Measurements from ENCODE around the gene LITAF. TPM values are rescaled to one million over a fixed set of nuclear protein-coding genes. Genes with fewer than 3 reads are reported as not detected.

The LITAF gene
- total and polyA plus RNA-seq, 2 of the 4 experiments (the other 2 are of a cell fraction): 113 to 206 TPM

DNA sequence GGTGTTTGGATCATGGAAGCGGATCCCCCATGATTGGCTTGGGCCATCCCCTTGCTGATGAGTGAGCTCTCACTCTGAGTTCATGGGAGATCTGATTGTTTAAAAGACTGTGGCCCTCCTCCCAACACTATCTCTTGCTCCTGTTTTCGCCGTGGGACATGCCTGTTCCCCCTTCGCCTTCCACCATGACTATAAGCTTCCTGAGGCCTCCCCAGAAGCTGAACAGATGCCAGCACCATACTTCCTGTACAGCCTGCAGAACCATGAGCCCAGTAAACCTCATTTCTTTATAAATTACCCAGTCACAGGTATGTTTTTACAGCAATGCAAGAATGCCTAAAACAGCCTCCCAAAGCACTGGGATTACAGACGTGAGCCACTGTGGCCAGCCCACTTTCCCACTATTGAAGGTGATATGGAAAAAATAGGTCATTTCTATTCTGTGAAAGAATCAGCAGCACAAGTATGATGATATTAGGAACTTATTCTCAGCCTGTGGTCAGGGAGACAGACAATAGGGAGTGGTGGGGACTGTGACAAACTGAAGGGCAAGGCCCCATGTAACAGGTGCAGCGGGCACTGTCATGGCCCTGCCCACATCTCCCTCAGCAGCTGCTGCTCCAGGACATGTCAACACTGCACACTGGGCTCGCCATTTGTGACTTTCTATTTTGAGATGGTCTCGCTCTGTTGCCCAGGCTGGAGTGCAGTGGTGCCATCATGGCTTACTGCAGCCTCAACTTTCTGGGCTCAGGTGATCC lies 33.7 kb upstream of the LITAF start (continued):
- TF ChIP-seq CHD1 (IDR thresholded peaks at IDR 0.05; ENCODE audit: low read depth, low read length): no peak
- TF ChIP-seq MAFK (IDR thresholded peaks at IDR 0.05; ENCODE audit: low read depth, low read length): no peak
- TF ChIP-seq SMC3 (IDR thresholded peaks at IDR 0.05; ENCODE audit: low read depth, low read length): no peak
- no peak for TF ChIP-seq NFE2L2 (IDR thresholded peaks at IDR 0.05; ENCODE audit: low read depth, low read length)
- no peak for TF ChIP-seq CEBPB (IDR thresholded peaks at IDR 0.05; ENCODE audit: low read depth, low read length)

GRCh38 chr16:11619327-11619851 lies 32.7 kb upstream of the LITAF start:
- H3K36me3 ChIP-seq (ENCODE audit: control insufficient read depth, insufficient read depth, low read length): no peaks in the 10 kb centered on the region
- no peaks in the 10 kb centered on the region for H3K9me1 ChIP-seq (ENCODE audit: insufficient read depth, low read length)
- BruUV-seq (replicated peaks): no TSS peak
- H2BK20ac ChIP-seq (ENCODE audit: low read depth, low read length): no peak overlapping the region
- no peak overlapping the region for H3K56ac ChIP-seq (ENCODE audit: extremely low read depth, insufficient read depth, low read length)
- H3K9ac ChIP-seq (ENCODE audit: low read depth, low read length): no peak overlapping the region
- CTCF ChIA-PET: no interaction called here
- no peak overlapping the region for H3K4ac ChIP-seq (ENCODE audit: low read depth, low read length)
- peak overlapping the region; percentile 34; the same call in 1 of the 2 replicates for H2AK5ac ChIP-seq (ENCODE audit: low read depth, low read length)
- no peak overlapping the region for H2AFZ ChIP-seq (replicated peaks; ENCODE audit: low read length, poor library complexity)
- no peak overlapping the region for H3K4me3 ChIP-seq (ENCODE audit: insufficient read depth, low read depth, low read length)
- no peak overlapping the region for H3K14ac ChIP-seq (replicated peaks; ENCODE audit: low read depth, low read length)
- H3K18ac ChIP-seq (ENCODE audit: low read depth, low read length): 0 out of 2 replicates have a peak overlapping the region, but pooled peaks have one; percentile 11
- H4K8ac ChIP-seq (ENCODE audit: low read depth in 2 of 2, low read length in 2 of 2): no peak overlapping the region
- no peak overlapping the region for H2BK15ac ChIP-seq (ENCODE audit: low read depth, low read length)
- peak overlapping the region; percentile 48; the same call in 1 of the 2 replicates for H3K23ac ChIP-seq (ENCODE audit: low read depth, low read length)
- in situ Hi-C loops (cut with MboI; ENCODE audit: low sequenced_read_pairs): no loop called here
- TF ChIP-seq BHLHE40 (IDR thresholded peaks at IDR 0.05; ENCODE audit: low read depth, low read length) (no peak), CHD1 (IDR thresholded peaks at IDR 0.05; ENCODE audit: low read depth, low read length) (no peak), MXI1 (IDR thresholded peaks at IDR 0.05; ENCODE audit: borderline replicate concordance, low read depth, low read length) (no peak), NFE2L2 (IDR thresholded peaks at IDR 0.05; ENCODE audit: low read depth, low read length) (no peak), MAZ (IDR thresholded peaks at IDR 0.05; ENCODE audit: borderline replicate concordance, low read depth, low read length) (no peak), RAD21 (IDR thresholded peaks at IDR 0.05; ENCODE audit: low read length) (no peak), POLR2A (IDR thresholded peaks at IDR 0.05; ENCODE audit: low read depth, low read length) (no peak), CTCF (conservative IDR thresholded peaks at IDR 0.05; ENCODE audit: low read depth, low read length) (no peak), FOS (IDR thresholded peaks at IDR 0.05; ENCODE audit: low read depth, low read length) (no peak), CEBPB (IDR thresholded peaks at IDR 0.05; ENCODE audit: low read depth, low read length) (no peak), USF2 (IDR thresholded peaks at IDR 0.05; ENCODE audit: low read depth, low read length) (no peak), MAFK (IDR thresholded peaks at IDR 0.05; ENCODE audit: low read depth, low read length) (no peak), SMC3 (IDR thresholded peaks at IDR 0.05; ENCODE audit: low read depth, low read length) (no peak)
- peak overlapping the region; percentile 30; the same call in 1 of the 2 replicates for H2BK120ac ChIP-seq (ENCODE audit: low read depth, low read length)
- H3K4me1 ChIP-seq (ENCODE audit: control insufficient read depth, insufficient read depth, low read length): peaks cover 17% of the 10 kb centered on the region
- dilution Hi-C loops (cut with HindIII; ENCODE audit: low sequenced_read_pairs, unreplicated experiment): no loop called here
- WGBS, 2 experiments (ENCODE audit: extremely low coverage in 2 of 2, insufficient read length in 1 of 2): no CpG with 5 or more reads among the region's 2 CpGs
- POLR2A ChIA-PET (ENCODE audit: unreplicated experiment): no interaction called here
- ATAC-seq (ENCODE audit: low read depth) (no peak), DNase-seq (no peak)
- H4K91ac ChIP-seq (ENCODE audit: insufficient read depth, low read depth, low read length): no peak overlapping the region
- H3K27me3 ChIP-seq (ENCODE audit: control insufficient read depth, insufficient read depth, low read length): no peaks in the 10 kb centered on the region
- H3K9me3 ChIP-seq (ENCODE audit: control insufficient read depth, insufficient read depth, low read length): no peaks in the 10 kb centered on the region
- intact Hi-C loops (cut with micrococcal nuclease): no loop called here
- H4K5ac ChIP-seq (ENCODE audit: low read depth, low read length): no peak overlapping the region; the same call in 1 of the 2 replicates
- no peak overlapping the region for H3K4me2 ChIP-seq (ENCODE audit: low read depth, low read length)
- peak overlapping the region; percentile 7; the same call in 1 of the 2 replicates for H3K27ac ChIP-seq (ENCODE audit: insufficient read depth, low read length)
- H4K20me1 ChIP-seq (ENCODE audit: insufficient read depth, low read length): no peaks in the 10 kb centered on the region
- H2BK5ac ChIP-seq (ENCODE audit: low read depth, low read length, poor library complexity, severe bottlenecking): no peak overlapping the region
- H2AK9ac ChIP-seq (replicated peaks; ENCODE audit: low read depth, low read length, poor library complexity): no peak overlapping the region
- no peaks in the 10 kb centered on the region for H3K79me1 ChIP-seq (ENCODE audit: low read depth in 1 of 2, low read length in 2 of 2)
